SK-N-SH (cell line): ENCODE measurements around the gene PRKCH. TPM values are rescaled to one million over a fixed set of nuclear protein-coding genes. Genes with fewer than 3 reads are reported as not detected.

Experiments used
- CTCF ChIA-PET: fragments of 300-600, 350-600 bp; formaldehyde crosslinking; extraction: SDS; loops from one replicate; lab custom pipeline; 2021; lab: Yijun Ruan, JAX
- POLR2A ChIA-PET: fragments of 350-600 bp; sonication (Branson Sonifier 250); formaldehyde crosslinking; extraction: SDS; loops from one replicate; lab custom pipeline; 2020; ENCODE audit warnings: antibody characterized with exemption, inconsistent platforms; lab: Yijun Ruan, JAX
- DNase-seq: peaks from one replicate; pipeline ENCODE4 v3.0.0; 2012
- H2AFZ ChIP-seq: fragments of 200-600 bp; sonication (generic); 2 replicates; pipeline ENCODE4 v1.8.1; 2016; ENCODE audit warnings: antibody characterized with exemption, mild to moderate bottlenecking, low read depth
- H3F3A ChIP-seq: fragments of 200-600 bp; sonication (generic); replicated peaks from 2 replicates; pipeline ENCODE3; 2016; ENCODE audit warnings: antibody characterized with exemption, mild to moderate bottlenecking; ENCODE audit not compliant: insufficient read depth
- H3K27ac ChIP-seq, 2 experiments: fragments of 200-500 bp in 1 of 2; fragments of 200-600 bp in 1 of 2; sonication (Bioruptor generic) in 1 of 2; sonication (generic), shearing (Covaris generic) in 1 of 2; 2 replicates each; pipeline versions ENCODE4 v1.5.1 to v1.6.1; 2014 to 2016; ENCODE audit warnings: low read depth in 2 of 2, inconsistent platforms in 1 of 2, low read length in 1 of 2, mild to moderate bottlenecking in 1 of 2, mixed read lengths in 1 of 2
- H3K27me3 ChIP-seq: fragments of 200-600 bp; sonication (generic), shearing (Covaris generic); 2 replicates; pipeline ENCODE4 v1.6.1; 2016; ENCODE audit warnings: mixed run types; ENCODE audit not compliant: insufficient read depth
- H3K36me3 ChIP-seq, 2 experiments: fragments of 200-500 bp in 1 of 2; fragments of 200-600 bp in 1 of 2; sonication (Bioruptor generic) in 1 of 2; sonication (generic) in 1 of 2; replicated peaks in 1 of 2; 2 replicates each; pipeline versions ENCODE3 to v1.5.1; 2014 to 2016; ENCODE audit warnings: low read length in 1 of 2, mild to moderate bottlenecking in 1 of 2; ENCODE audit not compliant: insufficient read depth in 2 of 2, control insufficient read depth in 1 of 2
- H3K4me1 ChIP-seq, 2 experiments: fragments of 200-500 bp in 1 of 2; fragments of 200-600 bp in 1 of 2; sonication (Bioruptor generic) in 1 of 2; sonication (generic), shearing (Covaris generic) in 1 of 2; 2 replicates each; pipeline versions ENCODE4 v1.5.1 to v1.6.1; 2014 to 2016; ENCODE audit warnings: low read depth in 1 of 2, low read length in 1 of 2, mixed run types in 1 of 2; ENCODE audit not compliant: insufficient read depth in 2 of 2, control insufficient read depth in 1 of 2
- H3K4me2 ChIP-seq: fragments of 200-600 bp; sonication (generic), shearing (Covaris generic); 2 replicates; pipeline ENCODE4 v1.6.1; 2017; ENCODE audit warnings: mixed run types
- H3K4me3 ChIP-seq, 2 experiments: fragments of 200-500 bp in 1 of 2; fragments of 200-600 bp in 1 of 2; sonication (Bioruptor generic) in 1 of 2; sonication (generic), shearing (Covaris generic) in 1 of 2; 2 replicates each; pipeline versions ENCODE4 v1.5.1 to v1.8.1; 2014 to 2016; ENCODE audit warnings: low read depth in 2 of 2, inconsistent platforms in 1 of 2, low read length in 1 of 2, mild to moderate bottlenecking in 1 of 2, mixed read lengths in 1 of 2, moderate library complexity in 1 of 2
- H3K79me2 ChIP-seq: fragments of 200-600 bp; sonication (generic); 2 replicates; pipeline ENCODE4 v1.8.1; 2017; ENCODE audit warnings: mild to moderate bottlenecking; ENCODE audit not compliant: insufficient read depth
- H3K9ac ChIP-seq: fragments of 200-600 bp; sonication (generic); 2 replicates; pipeline ENCODE4 v1.6.1; 2017; ENCODE audit warnings: mixed run types
- H3K9me2 ChIP-seq: fragments of 200-600 bp; sonication (generic); 2 replicates; pipeline ENCODE4 v1.6.1; 2017; ENCODE audit warnings: mixed run types
- H3K9me3 ChIP-seq: fragments of 200-600 bp; sonication (generic); 2 replicates; pipeline ENCODE4 v1.6.1; 2017; ENCODE audit warnings: mixed run types, mild to moderate bottlenecking, moderate library complexity
- H4K20me1 ChIP-seq: fragments of 200-600 bp; sonication (generic); 2 replicates; pipeline ENCODE4 v1.6.1; 2017; ENCODE audit warnings: mild to moderate bottlenecking, mixed run types; ENCODE audit not compliant: insufficient read depth
- FOXM1 ChIP-seq: IDR thresholded peaks from 2 replicates; pipeline ENCODE4 v1.4.0; 2012; ENCODE audit warnings: low read depth, mild to moderate bottlenecking
- GABPA ChIP-seq: IDR thresholded peaks from 2 replicates; pipeline ENCODE4 v1.4.0; 2012; ENCODE audit warnings: low read depth, mild to moderate bottlenecking
- GATA2 ChIP-seq: sonication (generic); formaldehyde crosslinking; IDR thresholded peaks from 2 replicates; pipeline ENCODE4 v1.5.0; 2020; ENCODE audit warnings: mild to moderate bottlenecking, missing genetic modification reagents
- JUND ChIP-seq: IDR thresholded peaks from 2 replicates; pipeline ENCODE4 v1.4.0; 2012
- POLR2AphosphoS5 ChIP-seq: IDR thresholded peaks from 2 replicates; pipeline ENCODE4 v1.6.1; 2012; ENCODE audit warnings: low read depth, low read length
- SMC3 ChIP-seq: IDR thresholded peaks from 2 replicates; pipeline ENCODE4 v1.6.1; 2012; ENCODE audit warnings: low read depth, low read length, improper control_type of control experiment
- YY1 ChIP-seq: IDR thresholded peaks from 2 replicates; pipeline ENCODE4 v1.4.0; 2012; ENCODE audit warnings: low read depth, mild to moderate bottlenecking
- WGBS: methylation state at CpG from one replicate; pipeline ENCODE4 v1.1.6; 2017; ENCODE audit warnings: low lambda C conversion rate; 5-methylcytosine and 5-hydroxymethylcytosine counted together
- polyA plus RNA-seq, 3 experiments: library from polyadenylated mRNA; depleted of rRNA; stranded (reverse); fragments of >200 nt; gene quantifications; 2 replicates each; pipeline ENCODE4 v1.2.3, GENCODE V29; 2012
- TF ChIP-seq, protein P1 (sequence below): IDR thresholded peaks from 2 replicates; pipeline ENCODE4; 2012
- TF ChIP-seq, protein P2 (sequence below): IDR thresholded peaks from 2 replicates; pipeline ENCODE4 v1.6.1; 2012; ENCODE audit warnings: mild to moderate bottlenecking, low read depth, low read length, moderate library complexity
- TF ChIP-seq, protein P3 (sequence below): IDR thresholded peaks from 2 replicates; pipeline ENCODE4 v1.4.0; 2012; ENCODE audit warnings: low read depth, borderline replicate concordance
- TF ChIP-seq, protein P4 (sequence below): IDR thresholded peaks from 2 replicates; pipeline ENCODE4 v1.4.0; 2012; ENCODE audit warnings: low read depth, borderline replicate concordance

PRKCH gene
- polyA plus RNA-seq, 1 of the 3 experiments (the other 2 are of a cell fraction) = 4.2 TPM

DNA sequence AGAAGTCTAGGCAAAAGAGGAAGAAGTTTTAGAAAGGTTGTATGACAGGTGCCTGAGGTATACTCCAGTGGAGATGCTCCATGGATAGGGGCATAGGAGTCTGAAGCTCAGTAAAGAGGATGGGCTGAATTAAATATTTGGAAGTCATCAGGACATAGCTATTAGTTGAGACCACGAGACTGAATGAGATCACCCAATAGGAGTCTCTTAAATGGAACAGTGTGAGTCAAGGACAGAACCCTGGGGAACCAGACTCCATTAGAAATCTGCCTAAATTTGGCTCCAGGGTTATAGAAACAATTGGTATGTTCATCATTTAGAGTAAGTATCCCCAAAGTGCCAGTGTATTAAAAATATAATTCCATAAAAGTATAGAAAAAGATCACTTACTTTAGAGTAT is 172.6 kb downstream of the PRKCH start:
- H3K27me3 ChIP-seq = no peaks in the 10 kb centered on the region
- H3K4me2 ChIP-seq = peak overlapping the region; percentile 46; the same call in 1 of the 2 replicates
- H3K4me3 ChIP-seq = no peak overlapping the region
- no peak overlapping the region for H2AFZ ChIP-seq
- WGBS = 50% methylated on average over 1 of the region's 1 CpG
- TF ChIP-seq YY1 (no peak), SMC3 (no peak), GABPA (no peak), POLR2AphosphoS5 (no peak), FOXM1 (no peak), GATA2 (CRISPR knock-in tag) (no peak), JUND (no peak)
- TF ChIP-seq, protein P1, sequence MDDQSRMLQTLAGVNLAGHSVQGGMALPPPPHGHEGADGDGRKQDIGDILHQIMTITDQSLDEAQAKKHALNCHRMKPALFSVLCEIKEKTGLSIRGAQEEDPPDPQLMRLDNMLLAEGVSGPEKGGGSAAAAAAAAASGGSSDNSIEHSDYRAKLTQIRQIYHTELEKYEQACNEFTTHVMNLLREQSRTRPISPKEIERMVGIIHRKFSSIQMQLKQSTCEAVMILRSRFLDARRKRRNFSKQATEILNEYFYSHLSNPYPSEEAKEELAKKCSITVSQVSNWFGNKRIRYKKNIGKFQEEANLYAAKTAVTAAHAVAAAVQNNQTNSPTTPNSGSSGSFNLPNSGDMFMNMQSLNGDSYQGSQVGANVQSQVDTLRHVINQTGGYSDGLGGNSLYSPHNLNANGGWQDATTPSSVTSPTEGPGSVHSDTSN = no peak
- TF ChIP-seq, protein P2, sequence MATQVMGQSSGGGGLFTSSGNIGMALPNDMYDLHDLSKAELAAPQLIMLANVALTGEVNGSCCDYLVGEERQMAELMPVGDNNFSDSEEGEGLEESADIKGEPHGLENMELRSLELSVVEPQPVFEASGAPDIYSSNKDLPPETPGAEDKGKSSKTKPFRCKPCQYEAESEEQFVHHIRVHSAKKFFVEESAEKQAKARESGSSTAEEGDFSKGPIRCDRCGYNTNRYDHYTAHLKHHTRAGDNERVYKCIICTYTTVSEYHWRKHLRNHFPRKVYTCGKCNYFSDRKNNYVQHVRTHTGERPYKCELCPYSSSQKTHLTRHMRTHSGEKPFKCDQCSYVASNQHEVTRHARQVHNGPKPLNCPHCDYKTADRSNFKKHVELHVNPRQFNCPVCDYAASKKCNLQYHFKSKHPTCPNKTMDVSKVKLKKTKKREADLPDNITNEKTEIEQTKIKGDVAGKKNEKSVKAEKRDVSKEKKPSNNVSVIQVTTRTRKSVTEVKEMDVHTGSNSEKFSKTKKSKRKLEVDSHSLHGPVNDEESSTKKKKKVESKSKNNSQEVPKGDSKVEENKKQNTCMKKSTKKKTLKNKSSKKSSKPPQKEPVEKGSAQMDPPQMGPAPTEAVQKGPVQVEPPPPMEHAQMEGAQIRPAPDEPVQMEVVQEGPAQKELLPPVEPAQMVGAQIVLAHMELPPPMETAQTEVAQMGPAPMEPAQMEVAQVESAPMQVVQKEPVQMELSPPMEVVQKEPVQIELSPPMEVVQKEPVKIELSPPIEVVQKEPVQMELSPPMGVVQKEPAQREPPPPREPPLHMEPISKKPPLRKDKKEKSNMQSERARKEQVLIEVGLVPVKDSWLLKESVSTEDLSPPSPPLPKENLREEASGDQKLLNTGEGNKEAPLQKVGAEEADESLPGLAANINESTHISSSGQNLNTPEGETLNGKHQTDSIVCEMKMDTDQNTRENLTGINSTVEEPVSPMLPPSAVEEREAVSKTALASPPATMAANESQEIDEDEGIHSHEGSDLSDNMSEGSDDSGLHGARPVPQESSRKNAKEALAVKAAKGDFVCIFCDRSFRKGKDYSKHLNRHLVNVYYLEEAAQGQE = no peak
- TF ChIP-seq, protein P3, sequence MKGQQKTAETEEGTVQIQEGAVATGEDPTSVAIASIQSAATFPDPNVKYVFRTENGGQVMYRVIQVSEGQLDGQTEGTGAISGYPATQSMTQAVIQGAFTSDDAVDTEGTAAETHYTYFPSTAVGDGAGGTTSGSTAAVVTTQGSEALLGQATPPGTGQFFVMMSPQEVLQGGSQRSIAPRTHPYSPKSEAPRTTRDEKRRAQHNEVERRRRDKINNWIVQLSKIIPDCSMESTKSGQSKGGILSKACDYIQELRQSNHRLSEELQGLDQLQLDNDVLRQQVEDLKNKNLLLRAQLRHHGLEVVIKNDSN = no peak
- TF ChIP-seq, protein P4, sequence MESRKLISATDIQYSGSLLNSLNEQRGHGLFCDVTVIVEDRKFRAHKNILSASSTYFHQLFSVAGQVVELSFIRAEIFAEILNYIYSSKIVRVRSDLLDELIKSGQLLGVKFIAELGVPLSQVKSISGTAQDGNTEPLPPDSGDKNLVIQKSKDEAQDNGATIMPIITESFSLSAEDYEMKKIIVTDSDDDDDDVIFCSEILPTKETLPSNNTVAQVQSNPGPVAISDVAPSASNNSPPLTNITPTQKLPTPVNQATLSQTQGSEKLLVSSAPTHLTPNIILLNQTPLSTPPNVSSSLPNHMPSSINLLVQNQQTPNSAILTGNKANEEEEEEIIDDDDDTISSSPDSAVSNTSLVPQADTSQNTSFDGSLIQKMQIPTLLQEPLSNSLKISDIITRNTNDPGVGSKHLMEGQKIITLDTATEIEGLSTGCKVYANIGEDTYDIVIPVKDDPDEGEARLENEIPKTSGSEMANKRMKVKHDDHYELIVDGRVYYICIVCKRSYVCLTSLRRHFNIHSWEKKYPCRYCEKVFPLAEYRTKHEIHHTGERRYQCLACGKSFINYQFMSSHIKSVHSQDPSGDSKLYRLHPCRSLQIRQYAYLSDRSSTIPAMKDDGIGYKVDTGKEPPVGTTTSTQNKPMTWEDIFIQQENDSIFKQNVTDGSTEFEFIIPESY = no peak
- TF ChIP-seq, all 33 proteins: peak for 0
- H3K36me3 ChIP-seq = no peaks in the 10 kb centered on the region
- H4K20me1 ChIP-seq = no peaks in the 10 kb centered on the region
- H3K4me1 ChIP-seq = peaks cover 4 to 10% of the 10 kb centered on the region in 2 experiments; a peak in 3 of 4 replicates
- H3K9me2 ChIP-seq = no peaks in the 10 kb centered on the region
- peaks cover 13% of the 10 kb centered on the region for H3F3A ChIP-seq
- ChIA-PET CTCF (interaction anchor here (1.0 to 2.6 kb wide), 3 partner anchors 9 to 18 kb away, joined by 3 to 9 read pairs (median 5); no protein-coding TSS in a partner anchor), POLR2A (no interaction called here)
- no peak overlapping the region for H3K9ac ChIP-seq
- no peaks in the 10 kb centered on the region for H3K9me3 ChIP-seq
- H3K79me2 ChIP-seq = no peaks in the 10 kb centered on the region
- no peak for DNase-seq
- peak overlapping the region in 1 of 2 experiments; percentile 67; a peak in 3 of 4 replicates for H3K27ac ChIP-seq
